ENCODE results near the gene PNLDC1.

GRCh38 chr6:159837511-159837910 lies 37.4 kb downstream of the PNLDC1 start:
- TF ChIP-seq CTCF (conservative IDR thresholded peaks at IDR 0.05; ENCODE audit: low read depth in 2 of 2) (no peak), REST (IDR thresholded peaks at IDR 0.05; ENCODE audit: unreplicated experiment) (no peak), POLR2AphosphoS5 (IDR thresholded peaks at IDR 0.05; ENCODE audit: low read depth) (no peak), EZH2 (IDR thresholded peaks at IDR 0.05; ENCODE audit: low read depth, unreplicated experiment) (no peak), EZH2phosphoT487 (IDR thresholded peaks at IDR 0.05; ENCODE audit: unreplicated experiment) (no peak), JUNB (IDR thresholded peaks at IDR 0.05; ENCODE audit: unreplicated experiment) (no peak), ETS1 (IDR thresholded peaks at IDR 0.05) (no peak), ZNF331 (CRISPR knock-in tag; IDR thresholded peaks at IDR 0.05; ENCODE audit: low read depth) (no peak), STAT1 (IDR thresholded peaks at IDR 0.05; ENCODE audit: unreplicated experiment) (no peak), ZNF462 (CRISPR knock-in tag; IDR thresholded peaks at IDR 0.05) (no peak), CREB1 (CRISPR knock-in tag; IDR thresholded peaks at IDR 0.05; ENCODE audit: low read depth) (no peak)

All from GM23338 (cell line).